ENCODE results near the gene GOLM1.
"Not testable (repeated sequence)": the region's sequence is repeated elsewhere in the genome, so short reads cannot be mapped to it uniquely, and the experiment has no call there.

The GOLM1 gene

GRCh38 chr9:86098824-86099700 is at the start of gene GOLM1:
Gene GOLM1 (minus strand): TSS chr9:86099558. CDS start chr9:86079320, 20,238 bp downstream.
- DNase-seq: no peak

- not testable (repeated sequence) for DNase-seq
Measured at GRCh38 chr9:86146671-86147070, 47.3 kb upstream of the GOLM1 start.

- DNase-seq: not testable (repeated sequence)
Measured at GRCh38 chr9:86145960-86146359, 46.6 kb upstream of the GOLM1 start.

- DNase-seq: no peak
Measured at GRCh38 chr9:86142973-86143372, 43.6 kb upstream of the GOLM1 start.

- DNase-seq: no peak
Measured at GRCh38 chr9:86141843-86142242, 42.5 kb upstream of the GOLM1 start.

GRCh38 chr9:86135371-86135770 is 36.0 kb upstream of the GOLM1 start:
- no peak for DNase-seq

GRCh38 chr9:86134361-86134760 is 35.0 kb upstream of the GOLM1 start:
- DNase-seq: no peak

GRCh38 chr9:86128235-86128822 is 29.0 kb upstream of the GOLM1 start:
- no peak for DNase-seq

GRCh38 chr9:86126998-86127972 is 27.9 kb upstream of the GOLM1 start:
- DNase-seq: no peak

- DNase-seq: no peak
Measured at GRCh38 chr9:86122311-86122710, 23.0 kb upstream of the GOLM1 start.

- DNase-seq: no peak
Measured at GRCh38 chr9:86119457-86119856, 20.1 kb upstream of the GOLM1 start.

GRCh38 chr9:86116425-86116824 is 17.1 kb upstream of the GOLM1 start:
- DNase-seq: no peak

- no peak for DNase-seq
Measured at GRCh38 chr9:86115886-86116285, 16.5 kb upstream of the GOLM1 start.

- no peak for DNase-seq
Measured at GRCh38 chr9:86112057-86112456, 12.7 kb upstream of the GOLM1 start.

GRCh38 chr9:86102626-86103025 is 3.3 kb upstream of the GOLM1 start:
- no peak for DNase-seq

GRCh38 chr9:86099701-86100364 is 475 bp upstream of the GOLM1 start:
- no peak for DNase-seq

GRCh38 chr9:86097510-86098224 is 1.7 kb downstream of the GOLM1 start:
- DNase-seq: no peak

- DNase-seq: no peak
Measured at GRCh38 chr9:86096386-86096785, 3.0 kb downstream of the GOLM1 start.

GRCh38 chr9:86093788-86094555 is 5.4 kb downstream of the GOLM1 start:
- no peak for DNase-seq

- DNase-seq: no peak
Measured at GRCh38 chr9:86091477-86091876, 7.9 kb downstream of the GOLM1 start.

GRCh38 chr9:86082870-86083269 is 16.5 kb downstream of the GOLM1 start:
- DNase-seq: no peak
